Spleen (tissue), 13 donors: ENCODE results near the gene TMTC3. TPM values are rescaled to one million over a fixed set of nuclear protein-coding genes. Genes with fewer than 3 reads are reported as not detected.
A peak's percentile ranks its signal among the peaks of the same experiment; 100 is the strongest.

Experiments used
- DNase-seq: peaks from one replicate; pipeline ENCODE4 v3.0.0-alpha.2; 2020
- H3K27ac ChIP-seq, 8 donors: fragments of 200-600 bp; sonication (generic) in 7 of 8; 1 replicate in 4 of 8; 2 replicates in 4 of 8; pipeline versions ENCODE4 v1.5.0 to v1.8.0; 2016 to 2021; ENCODE audit warnings: inconsistent platforms in 4 of 8, mild to moderate bottlenecking in 4 of 8, moderate library complexity in 1 of 8
- H3K27me3 ChIP-seq, 7 donors: fragments of 200-600 bp; sonication (generic) in 6 of 7; replicated peaks in 1 of 7; 1 replicate in 4 of 7; 2 replicates in 3 of 7; pipeline versions ENCODE4 v1.5.0 to v1.8.0; 2016 to 2021; ENCODE audit warnings: inconsistent platforms in 3 of 7, mild to moderate bottlenecking in 1 of 7
- H3K36me3 ChIP-seq, 6 donors: fragments of 200-600 bp; sonication (generic) in 5 of 6; 1 replicate in 4 of 6; 2 replicates in 2 of 6; pipeline versions ENCODE4 v1.5.0 to v1.8.0; 2016 to 2021; ENCODE audit warnings: inconsistent platforms in 2 of 6
- H3K4me1 ChIP-seq, 6 donors: fragments of 200-600 bp; sonication (generic) in 5 of 6; 1 replicate in 3 of 6; 2 replicates in 3 of 6; pipeline versions ENCODE4 v1.5.0 to v1.8.0; 2016 to 2021; ENCODE audit warnings: inconsistent platforms in 3 of 6
- H3K4me3 ChIP-seq, 8 donors: fragments of 200-600 bp; sonication (generic) in 7 of 8; 1 replicate in 4 of 8; 2 replicates in 4 of 8; pipeline versions ENCODE4 v1.5.0 to v1.8.0; 2016 to 2021; ENCODE audit warnings: inconsistent platforms in 4 of 8, mild to moderate bottlenecking in 4 of 8, moderate library complexity in 2 of 8
- H3K9me3 ChIP-seq, 8 donors: fragments of 200-600 bp; sonication (generic) in 7 of 8; 1 replicate in 4 of 8; 2 replicates in 4 of 8; pipeline versions ENCODE4 v1.5.0 to v1.8.0; 2016 to 2021; ENCODE audit warnings: inconsistent platforms in 4 of 8
- POLR2A ChIP-seq, 3 donors: fragments of 450-650 bp; IDR thresholded peaks; one replicate each; pipeline ENCODE4 v1.5.1; 2017; ENCODE audit warnings: antibody characterized with exemption in 3 of 3, mild to moderate bottlenecking in 1 of 3
- POLR2AphosphoS5 ChIP-seq, 3 donors: sonication (generic); formaldehyde crosslinking; IDR thresholded peaks; one replicate each; pipeline ENCODE4 v1.5.1; 2017; ENCODE audit warnings: antibody characterized with exemption in 3 of 3
- WGBS, 5 donors: extraction: QIAGEN DNeasy Blood & Tissue Kit in 3 of 5; methylation state at CpG; one replicate each; pipeline versions ENCODE4 v1.1.5 to v1.1.7; 2013 to 2018; 5-methylcytosine and 5-hydroxymethylcytosine counted together
- intact Hi-C: fragments of 100-400 bp; cut with DNase I; formaldehyde crosslinking; loops from one replicate; pipeline ENCODE4 v1.15.0; 2023; ENCODE audit warnings: low total_unique reads
- long read RNA-seq, 2 donors: transcript quantifications; one replicate each; lab custom pipeline, GENCODE V29; 2026
- polyA plus RNA-seq, 3 donors: library from polyadenylated mRNA; stranded (reverse); fragments of 200-250 nt; gene quantifications; one replicate each; pipeline ENCODE4 v1.2.1, GENCODE V29; 2013
- total RNA-seq, 7 donors: library from RNA; depleted of rRNA in 3 of 7; stranded (reverse); fragments of >200 nt in 3 of 7; fragmentation: NEBNext Ultra II Directional in 4 of 7; extraction: Animal tissue kit (Norgen Biotek cat#: 25700) in 4 of 7; gene quantifications; one replicate each; pipeline versions ENCODE4 v1.1.0 to v1.2.1, GENCODE V29; 2016 to 2021
- TF ChIP-seq, protein P1 (sequence below), 11 experiments: fragments of 200-600 bp in 7 of 11; fragments of 450-650 bp in 4 of 11; sonication (generic) in 4 of 11; IDR thresholded peaks in 8 of 11; conservative IDR thresholded peaks in 3 of 11; 1 replicate in 7 of 11; 2 replicates in 4 of 11; pipeline versions ENCODE4 v1.4.0 to v1.8.0; 2016 to 2021; ENCODE audit warnings: antibody characterized with exemption in 11 of 11, inconsistent platforms in 4 of 11, mild to moderate bottlenecking in 1 of 11
- donor health status: healthy with polysubstance abuse.
- donor health status: DM: no; HTN: no; CAD: no; lungs with moderate emphysema.
- donor health status: DM: no; HTN: no; CAD: no.
- donor health status: Bipolar disorder and iron deficiency.
- donor health status: healthy.
- donor health status: DM: no; HTN: no; CAD: no.
- donor health status: DM: yes; HTN: yes; CAD: no.

The TMTC3 gene
- 10 to 100 TPM in 5 of 7 donors, 1 to 10 TPM in 2; 9.9 to 14.5 (median 11.6) TPM for total RNA-seq
- polyA plus RNA-seq, result 1 to 10 TPM; 1.5 to 1.8 (median 1.8) TPM
- long read RNA-seq, donor 1, full-length matches to known transcripts, result 3 of 3 reads
- long read RNA-seq, donor 1, partial matches to known transcripts, result 0 of 3 reads
- long read RNA-seq, donor 1, other reads (novel, unspliced or antisense), result 0 of 3 reads
- long read RNA-seq, donor 2, full-length matches to known transcripts, result 2 of 2 reads
- long read RNA-seq, donor 2, partial matches to known transcripts, result 0 of 2 reads
- long read RNA-seq, donor 2, other reads (novel, unspliced or antisense), result 0 of 2 reads

GRCh38 chr12:88141774-88142609 lies at the start of gene TMTC3, which contains the start of gene CEP290:
Gene TMTC3 (plus strand): TSS chr12:88142307. CDS start chr12:88148316, 6,009 bp downstream.
Gene CEP290 (minus strand): TSS chr12:88142088. CDS start chr12:88141307, 781 bp downstream.
- intact Hi-C loops, result no loop called here
- peaks cover 0 to 27% (median 0%) of the 10 kb centered on the region in 6 donors for H3K36me3 ChIP-seq
- TF ChIP-seq, protein P1, sequence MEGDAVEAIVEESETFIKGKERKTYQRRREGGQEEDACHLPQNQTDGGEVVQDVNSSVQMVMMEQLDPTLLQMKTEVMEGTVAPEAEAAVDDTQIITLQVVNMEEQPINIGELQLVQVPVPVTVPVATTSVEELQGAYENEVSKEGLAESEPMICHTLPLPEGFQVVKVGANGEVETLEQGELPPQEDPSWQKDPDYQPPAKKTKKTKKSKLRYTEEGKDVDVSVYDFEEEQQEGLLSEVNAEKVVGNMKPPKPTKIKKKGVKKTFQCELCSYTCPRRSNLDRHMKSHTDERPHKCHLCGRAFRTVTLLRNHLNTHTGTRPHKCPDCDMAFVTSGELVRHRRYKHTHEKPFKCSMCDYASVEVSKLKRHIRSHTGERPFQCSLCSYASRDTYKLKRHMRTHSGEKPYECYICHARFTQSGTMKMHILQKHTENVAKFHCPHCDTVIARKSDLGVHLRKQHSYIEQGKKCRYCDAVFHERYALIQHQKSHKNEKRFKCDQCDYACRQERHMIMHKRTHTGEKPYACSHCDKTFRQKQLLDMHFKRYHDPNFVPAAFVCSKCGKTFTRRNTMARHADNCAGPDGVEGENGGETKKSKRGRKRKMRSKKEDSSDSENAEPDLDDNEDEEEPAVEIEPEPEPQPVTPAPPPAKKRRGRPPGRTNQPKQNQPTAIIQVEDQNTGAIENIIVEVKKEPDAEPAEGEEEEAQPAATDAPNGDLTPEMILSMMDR (IDR thresholded peaks at IDR 0.05 in 8 of 11, conservative IDR thresholded peaks at IDR 0.05 in 3 of 11), result peak in 1 of 11 experiments; percentile 9
- peak; percentile 91 to 94 (median 92) for TF ChIP-seq POLR2AphosphoS5 (IDR thresholded peaks at IDR 0.05)
- TF ChIP-seq POLR2A (IDR thresholded peaks at IDR 0.05), result peak in 1 of 3 donors; percentile 40

DNA sequence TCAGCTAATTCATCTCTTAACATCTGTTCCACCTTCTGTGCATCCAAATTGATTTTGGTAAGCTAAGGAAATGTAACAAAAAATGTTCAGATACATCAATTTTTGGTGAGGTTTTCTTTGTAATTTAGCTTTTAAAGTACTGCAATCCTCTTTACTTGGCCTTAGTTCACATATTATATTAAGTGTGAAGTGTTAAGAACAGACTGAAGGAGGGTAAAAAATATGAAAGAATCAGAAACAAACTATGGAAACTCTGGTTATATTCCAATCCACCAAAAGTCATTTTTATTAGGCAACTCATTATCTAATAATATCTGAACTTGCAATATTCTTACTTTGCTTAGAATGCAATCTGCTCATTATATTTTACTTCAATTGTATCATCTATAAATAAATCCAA lies 49.3 kb upstream of the TMTC3 start:
- intact Hi-C loops, result no loop called here
- Histone ChIP-seq H3K4me1 (no peaks in the 10 kb centered on the region), H3K9me3 (no peaks in the 10 kb centered on the region), H3K27me3 (no peaks in the 10 kb centered on the region), H3K27ac (no peak overlapping the region), H3K4me3 (no peak overlapping the region), H3K36me3 (peaks cover 0 to 69% (median 23%) of the 10 kb centered on the region in 6 donors)
- DNase-seq, result no peak
- TF ChIP-seq POLR2A (IDR thresholded peaks at IDR 0.05), result no peak
- TF ChIP-seq, protein P1 (IDR thresholded peaks at IDR 0.05 in 8 of 11, conservative IDR thresholded peaks at IDR 0.05 in 3 of 11), result no peak

More at GRCh38 chr12:88141774-88142609, at the start of gene TMTC3, which contains the start of gene CEP290:
- peak within 1 kb of the TSS; percentile 73 to 86 (median 80) for H3K27ac ChIP-seq
- WGBS, 5 donors, result 0 to 1% (median 0%) methylated on average over 37 to 49 of the region's 49 CpGs
- H3K4me1 ChIP-seq, result peaks cover 6 to 53% (median 26%) of the 10 kb centered on the region in 6 donors
- DNase-seq, result peak; percentile 99
- H3K9me3 ChIP-seq, result no peaks in the 10 kb centered on the region
- peak within 1 kb of the TSS; percentile 59 to 95 (median 69) for H3K4me3 ChIP-seq
- H3K27me3 ChIP-seq, result no peaks in the 10 kb centered on the region

DNA sequence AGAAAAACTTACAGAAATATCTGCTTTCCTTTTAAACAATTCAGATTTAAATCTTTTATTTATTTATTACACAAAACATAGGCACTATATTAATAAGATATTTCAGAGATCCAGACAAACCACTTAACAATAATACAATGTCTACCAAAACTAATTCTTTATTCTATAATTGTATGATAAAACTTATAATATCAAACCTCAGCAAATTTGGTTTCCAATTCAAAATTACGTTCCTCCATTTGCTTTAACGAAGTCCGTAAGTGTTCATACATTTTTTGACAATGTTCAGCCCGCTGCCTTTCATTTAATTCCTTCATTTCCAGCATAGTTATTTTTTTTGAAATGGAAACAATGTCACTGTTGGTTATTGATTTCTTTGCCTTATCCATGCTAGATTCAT lies 48.5 kb upstream of the TMTC3 start:
- Histone ChIP-seq H3K36me3 (peaks cover 0 to 69% (median 21%) of the 10 kb centered on the region in 6 donors), H3K4me3 (no peak overlapping the region), H3K27ac (no peak overlapping the region), H3K9me3 (no peaks in the 10 kb centered on the region), H3K27me3 (no peaks in the 10 kb centered on the region), H3K4me1 (no peaks in the 10 kb centered on the region)
- TF ChIP-seq POLR2AphosphoS5 (IDR thresholded peaks at IDR 0.05), result no peak
- TF ChIP-seq, protein P1 (IDR thresholded peaks at IDR 0.05 in 8 of 11, conservative IDR thresholded peaks at IDR 0.05 in 3 of 11), result no peak
- no peak for TF ChIP-seq POLR2A (IDR thresholded peaks at IDR 0.05)
- intact Hi-C loops, result no loop called here
- 95 to 99% (median 96%) methylated on average over 4 of the region's 4 CpGs for WGBS, 5 donors
- DNase-seq, result no peak

GRCh38 chr12:88108021-88108420 lies 34.1 kb upstream of the TMTC3 start:
- no peak overlapping the region for H3K4me3 ChIP-seq
- no peaks in the 10 kb centered on the region for H3K4me1 ChIP-seq
- intact Hi-C loops, result no loop called here
- DNase-seq, result no peak
- no peaks in the 10 kb centered on the region for H3K27me3 ChIP-seq
- H3K36me3 ChIP-seq, result peaks cover 3 to 92% (median 22%) of the 10 kb centered on the region in 6 donors
- TF ChIP-seq POLR2AphosphoS5 (IDR thresholded peaks at IDR 0.05), result no peak
- TF ChIP-seq, protein P1 (IDR thresholded peaks at IDR 0.05 in 8 of 11, conservative IDR thresholded peaks at IDR 0.05 in 3 of 11), result no peak
- TF ChIP-seq POLR2A (IDR thresholded peaks at IDR 0.05), result no peak
- H3K27ac ChIP-seq, result no peak overlapping the region
- 95 to 99% (median 98%) methylated on average over 2 of the region's 2 CpGs for WGBS, 5 donors
- H3K9me3 ChIP-seq, result no peaks in the 10 kb centered on the region
